Measurements from ENCODE around the gene CARMIL1.

- TF ChIP-seq EP300 (IDR thresholded peaks at IDR 0.05; ENCODE audit: borderline replicate concordance in 1 of 2, low read depth in 2 of 2, low read length in 2 of 2) (no peak), POLR2A (IDR thresholded peaks at IDR 0.05; ENCODE audit: control extremely low read depth in 1 of 2, low read depth in 2 of 2, low read length in 2 of 2) (no peak), TEAD4 (IDR thresholded peaks at IDR 0.05; ENCODE audit: low read depth, low read length) (no peak)
- TF ChIP-seq, protein P1, sequence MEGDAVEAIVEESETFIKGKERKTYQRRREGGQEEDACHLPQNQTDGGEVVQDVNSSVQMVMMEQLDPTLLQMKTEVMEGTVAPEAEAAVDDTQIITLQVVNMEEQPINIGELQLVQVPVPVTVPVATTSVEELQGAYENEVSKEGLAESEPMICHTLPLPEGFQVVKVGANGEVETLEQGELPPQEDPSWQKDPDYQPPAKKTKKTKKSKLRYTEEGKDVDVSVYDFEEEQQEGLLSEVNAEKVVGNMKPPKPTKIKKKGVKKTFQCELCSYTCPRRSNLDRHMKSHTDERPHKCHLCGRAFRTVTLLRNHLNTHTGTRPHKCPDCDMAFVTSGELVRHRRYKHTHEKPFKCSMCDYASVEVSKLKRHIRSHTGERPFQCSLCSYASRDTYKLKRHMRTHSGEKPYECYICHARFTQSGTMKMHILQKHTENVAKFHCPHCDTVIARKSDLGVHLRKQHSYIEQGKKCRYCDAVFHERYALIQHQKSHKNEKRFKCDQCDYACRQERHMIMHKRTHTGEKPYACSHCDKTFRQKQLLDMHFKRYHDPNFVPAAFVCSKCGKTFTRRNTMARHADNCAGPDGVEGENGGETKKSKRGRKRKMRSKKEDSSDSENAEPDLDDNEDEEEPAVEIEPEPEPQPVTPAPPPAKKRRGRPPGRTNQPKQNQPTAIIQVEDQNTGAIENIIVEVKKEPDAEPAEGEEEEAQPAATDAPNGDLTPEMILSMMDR (IDR thresholded peaks at IDR 0.05; ENCODE audit: control extremely low read depth in 1 of 3, insufficient read depth in 1 of 3, low read depth in 1 of 3, low read length in 3 of 3): no peak
Observed at GRCh38 chr6:25481267-25481666, 202.1 kb downstream of the CARMIL1 start.

Measured in H1 (cell line).